Measurements from ENCODE around the gene MRC2. TPM values are rescaled to one million over a fixed set of nuclear protein-coding genes. Genes with fewer than 3 reads are reported as not detected.
A peak's percentile ranks its signal among the peaks of the same experiment; 100 is the strongest.

Gene MRC2
- polyA plus RNA-seq, 1 experiment, result 271 TPM

GRCh38 chr17:62596662-62597061, 30.8 kb upstream of the MRC2 start:
- H3K27me3 ChIP-seq (ENCODE audit: control insufficient read depth, insufficient read depth, low read length), result no peaks in the 10 kb centered on the region
- DNase-seq (ENCODE audit: low read depth), result no peak
- H3K4me3 ChIP-seq (ENCODE audit: low read depth, low read length), result no peak overlapping the region
- ChIA-PET POLR2A (no interaction called here), CTCF (interaction anchor here (0.9 to 1.9 kb wide), 2 partner anchors 9 to 10 kb away, joined by 3 to 5 read pairs; no protein-coding TSS in a partner anchor)
- no peak for TF ChIP-seq CTCF (IDR thresholded peaks at IDR 0.05; ENCODE audit: insufficient read depth, low read depth, low read length)
- H3K36me3 ChIP-seq (ENCODE audit: control insufficient read depth, insufficient read depth, low read length), result peaks cover 7% of the 10 kb centered on the region; the same call in 1 of the 2 replicates

GRCh38 chr17:62597150-62597549, 30.3 kb upstream of the MRC2 start:
- H3K4me3 ChIP-seq (ENCODE audit: low read depth, low read length), result no peak overlapping the region
- H3K36me3 ChIP-seq (ENCODE audit: control insufficient read depth, insufficient read depth, low read length), result peaks cover 7% of the 10 kb centered on the region; the same call in 1 of the 2 replicates
- CTCF ChIA-PET, result interaction anchor here (0.9 to 1.9 kb wide), 2 partner anchors 9 to 11 kb away, joined by 3 to 5 read pairs; no protein-coding TSS in a partner anchor
- no peaks in the 10 kb centered on the region for H3K27me3 ChIP-seq (ENCODE audit: control insufficient read depth, insufficient read depth, low read length)
- TF ChIP-seq CTCF (IDR thresholded peaks at IDR 0.05; ENCODE audit: insufficient read depth, low read depth, low read length), result no peak
- DNase-seq (ENCODE audit: low read depth), result no peak
- POLR2A ChIA-PET, result no interaction called here

- TF ChIP-seq CTCF (IDR thresholded peaks at IDR 0.05; ENCODE audit: insufficient read depth, low read depth, low read length), result no peak
- H3K36me3 ChIP-seq (ENCODE audit: control insufficient read depth, insufficient read depth, low read length), result peaks cover 11% of the 10 kb centered on the region
- DNase-seq (ENCODE audit: low read depth), result peak; percentile 71
- no peaks in the 10 kb centered on the region for H3K27me3 ChIP-seq (ENCODE audit: control insufficient read depth, insufficient read depth, low read length)
- CTCF ChIA-PET, result interaction anchor here (1.1 kb wide), 1 partner anchor 17 kb away, joined by 3 read pairs; no protein-coding TSS in a partner anchor
- POLR2A ChIA-PET, result interaction anchor here (0.6 kb wide), 1 partner anchor 54 kb away, joined by 9 read pairs; no protein-coding TSS in a partner anchor
- H3K4me3 ChIP-seq (ENCODE audit: low read depth, low read length), result no peak overlapping the region
Observed at GRCh38 chr17:62597920-62598319, 29.6 kb upstream of the MRC2 start.

- CTCF ChIA-PET, result no interaction called here
- no peak overlapping the region for H3K4me3 ChIP-seq (ENCODE audit: low read depth, low read length)
- POLR2A ChIA-PET, result no interaction called here
- H3K27me3 ChIP-seq (ENCODE audit: control insufficient read depth, insufficient read depth, low read length), result no peaks in the 10 kb centered on the region
- TF ChIP-seq CTCF (IDR thresholded peaks at IDR 0.05; ENCODE audit: insufficient read depth, low read depth, low read length), result no peak
- peaks cover 11% of the 10 kb centered on the region for H3K36me3 ChIP-seq (ENCODE audit: control insufficient read depth, insufficient read depth, low read length)
- DNase-seq (ENCODE audit: low read depth), result no peak
Observed at GRCh38 chr17:62599964-62600657, 27.4 kb upstream of the MRC2 start.

GRCh38 chr17:62600805-62601204, 26.7 kb upstream of the MRC2 start:
- ChIA-PET CTCF (no interaction called here), POLR2A (no interaction called here)
- TF ChIP-seq CTCF (IDR thresholded peaks at IDR 0.05; ENCODE audit: insufficient read depth, low read depth, low read length), result no peak
- Histone ChIP-seq H3K36me3 (ENCODE audit: control insufficient read depth, insufficient read depth, low read length) (peaks cover 13% of the 10 kb centered on the region), H3K4me3 (ENCODE audit: low read depth, low read length) (no peak overlapping the region), H3K27me3 (ENCODE audit: control insufficient read depth, insufficient read depth, low read length) (no peaks in the 10 kb centered on the region)
- no peak for DNase-seq (ENCODE audit: low read depth)

All from BJ (cell line).